ENCODE results near the gene NFIB.

DNA sequence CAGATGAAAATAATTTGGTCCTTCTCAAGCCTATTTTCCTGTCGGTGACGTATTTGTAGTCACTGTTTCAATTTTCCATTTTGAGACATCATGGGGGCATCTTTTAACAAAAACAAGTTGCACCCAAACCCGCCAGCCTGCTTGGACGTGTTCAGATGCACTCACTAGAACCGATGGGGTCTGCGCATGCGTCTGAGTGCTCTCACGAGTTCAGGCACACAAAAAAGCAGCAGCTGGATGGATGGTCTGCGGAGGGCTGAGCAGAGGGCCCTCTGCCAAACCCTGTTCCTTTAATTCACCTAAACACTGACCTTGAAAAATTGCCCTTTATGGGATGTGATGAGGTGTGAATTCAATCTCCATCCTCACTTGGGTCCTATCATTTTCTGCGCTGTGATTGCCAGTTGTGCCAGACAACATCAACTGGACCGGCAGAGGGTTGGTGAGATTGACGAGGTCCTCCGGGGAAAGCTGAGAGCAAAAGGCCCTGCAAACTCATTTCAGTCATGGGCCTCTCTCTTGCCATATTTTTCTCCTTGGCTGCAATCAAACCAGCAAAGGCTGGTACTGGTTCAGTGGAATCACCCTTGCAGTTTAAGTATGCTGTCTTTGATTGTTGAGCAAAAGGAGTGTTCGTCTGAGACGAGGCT is 251.9 kb downstream of the NFIB start:
- TF ChIP-seq, protein P1, sequence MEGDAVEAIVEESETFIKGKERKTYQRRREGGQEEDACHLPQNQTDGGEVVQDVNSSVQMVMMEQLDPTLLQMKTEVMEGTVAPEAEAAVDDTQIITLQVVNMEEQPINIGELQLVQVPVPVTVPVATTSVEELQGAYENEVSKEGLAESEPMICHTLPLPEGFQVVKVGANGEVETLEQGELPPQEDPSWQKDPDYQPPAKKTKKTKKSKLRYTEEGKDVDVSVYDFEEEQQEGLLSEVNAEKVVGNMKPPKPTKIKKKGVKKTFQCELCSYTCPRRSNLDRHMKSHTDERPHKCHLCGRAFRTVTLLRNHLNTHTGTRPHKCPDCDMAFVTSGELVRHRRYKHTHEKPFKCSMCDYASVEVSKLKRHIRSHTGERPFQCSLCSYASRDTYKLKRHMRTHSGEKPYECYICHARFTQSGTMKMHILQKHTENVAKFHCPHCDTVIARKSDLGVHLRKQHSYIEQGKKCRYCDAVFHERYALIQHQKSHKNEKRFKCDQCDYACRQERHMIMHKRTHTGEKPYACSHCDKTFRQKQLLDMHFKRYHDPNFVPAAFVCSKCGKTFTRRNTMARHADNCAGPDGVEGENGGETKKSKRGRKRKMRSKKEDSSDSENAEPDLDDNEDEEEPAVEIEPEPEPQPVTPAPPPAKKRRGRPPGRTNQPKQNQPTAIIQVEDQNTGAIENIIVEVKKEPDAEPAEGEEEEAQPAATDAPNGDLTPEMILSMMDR (IDR thresholded peaks at IDR 0.05) = no peak
- TF ChIP-seq EZH2phosphoT487 (IDR thresholded peaks at IDR 0.05) = no peak
